Upper lobe of left lung (tissue), 4 donors: ENCODE measurements around the gene PTPRG.

Source experiments
- CTCF ChIP-seq, 6 experiments: fragments of 450-650 bp in 4 of 6; fragments of 200-600 bp in 2 of 6; sonication (generic) in 2 of 6; IDR thresholded peaks; one replicate each; pipeline ENCODE4 v1.5.1; 2016 to 2019; ENCODE audit warnings: antibody characterized with exemption in 6 of 6
- EP300 ChIP-seq, 4 donors: sonication (generic); formaldehyde crosslinking; IDR thresholded peaks; one replicate each; pipeline ENCODE4 v1.5.1; 2017; ENCODE audit warnings: antibody characterized with exemption in 4 of 4, control low read depth in 2 of 4
- POLR2A ChIP-seq, 4 donors: fragments of 450-650 bp; IDR thresholded peaks; one replicate each; pipeline ENCODE4 v1.5.1; 2016 to 2017; ENCODE audit warnings: antibody characterized with exemption in 4 of 4, mild to moderate bottlenecking in 2 of 4
- POLR2AphosphoS5 ChIP-seq, 2 donors: sonication (generic); formaldehyde crosslinking; IDR thresholded peaks; one replicate each; pipeline ENCODE4 v1.5.1; 2017; ENCODE audit warnings: antibody characterized with exemption in 2 of 2

GRCh38 chr3:61938878-61939549 is 377.6 kb downstream of the PTPRG start:
- TF ChIP-seq CTCF (IDR thresholded peaks at IDR 0.05) (no peak), POLR2A (IDR thresholded peaks at IDR 0.05) (no peak), EP300 (IDR thresholded peaks at IDR 0.05) (no peak), POLR2AphosphoS5 (IDR thresholded peaks at IDR 0.05) (no peak)
